ENCODE measurements around the gene DUSP7.

Gene DUSP7

DNA sequence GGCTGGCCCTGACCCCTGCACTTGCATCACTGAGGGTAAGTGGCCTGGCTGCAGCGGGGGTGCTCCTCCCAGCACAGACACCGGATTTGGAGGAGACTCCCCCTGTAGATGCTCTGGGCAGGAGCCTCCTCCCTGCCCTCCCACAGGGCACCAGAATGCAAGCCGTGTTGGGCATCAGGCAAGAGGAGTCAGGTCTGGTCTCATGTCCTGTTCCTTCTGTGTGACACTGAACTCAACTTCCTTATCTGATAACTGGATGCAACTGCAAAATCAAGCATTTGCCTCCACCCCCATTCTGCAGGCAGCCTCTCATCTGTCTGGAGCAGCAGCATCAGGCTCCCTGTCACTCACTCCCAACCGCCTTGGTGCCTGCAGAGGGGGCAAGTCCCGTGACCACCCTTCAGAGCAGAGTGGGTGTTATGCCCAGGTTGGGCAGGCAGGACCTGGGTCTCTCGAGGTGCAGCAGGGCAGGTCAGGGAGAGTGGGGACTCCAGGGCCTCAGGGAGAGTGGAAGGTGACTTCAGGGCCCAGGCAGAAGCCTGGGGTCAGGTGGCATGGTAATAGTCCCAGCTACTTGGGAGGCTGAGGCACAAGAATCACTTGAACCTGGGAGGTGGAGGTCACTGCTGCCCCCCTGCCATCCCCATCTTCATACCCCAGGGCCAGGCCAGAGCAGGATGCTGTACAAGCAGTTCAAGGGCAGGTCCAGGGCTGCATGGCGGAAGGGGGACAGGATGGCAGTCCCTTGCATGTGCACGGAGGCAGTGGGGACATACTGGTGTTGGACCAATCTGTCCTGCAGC lies 50.2 kb downstream of the DUSP7 start:
- DNase-seq (no peak), ATAC-seq (no peak)

DNA sequence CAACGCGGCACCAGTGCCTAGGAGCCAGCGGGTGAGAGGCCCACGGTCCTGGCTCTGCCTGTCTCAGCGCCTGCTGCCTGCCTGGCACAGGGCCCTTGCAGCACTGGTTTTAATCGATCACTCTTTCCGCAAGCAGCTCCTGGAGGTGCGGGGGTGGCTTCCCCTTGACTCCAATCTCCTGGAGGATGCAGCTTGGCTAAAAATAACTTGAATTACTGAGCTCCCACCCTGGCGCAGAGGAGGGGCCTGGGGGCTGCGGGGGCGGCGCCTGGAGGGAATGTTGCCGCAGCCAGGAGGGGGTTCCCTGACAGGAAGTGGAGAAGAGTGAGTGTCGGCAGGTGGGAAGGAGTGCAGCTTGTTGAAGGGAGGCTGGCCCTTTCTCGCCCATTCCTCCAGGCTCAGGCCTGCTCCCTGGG lies 50.8 kb downstream of the DUSP7 start:
- ATAC-seq (no peak), DNase-seq (no peak)

DNA sequence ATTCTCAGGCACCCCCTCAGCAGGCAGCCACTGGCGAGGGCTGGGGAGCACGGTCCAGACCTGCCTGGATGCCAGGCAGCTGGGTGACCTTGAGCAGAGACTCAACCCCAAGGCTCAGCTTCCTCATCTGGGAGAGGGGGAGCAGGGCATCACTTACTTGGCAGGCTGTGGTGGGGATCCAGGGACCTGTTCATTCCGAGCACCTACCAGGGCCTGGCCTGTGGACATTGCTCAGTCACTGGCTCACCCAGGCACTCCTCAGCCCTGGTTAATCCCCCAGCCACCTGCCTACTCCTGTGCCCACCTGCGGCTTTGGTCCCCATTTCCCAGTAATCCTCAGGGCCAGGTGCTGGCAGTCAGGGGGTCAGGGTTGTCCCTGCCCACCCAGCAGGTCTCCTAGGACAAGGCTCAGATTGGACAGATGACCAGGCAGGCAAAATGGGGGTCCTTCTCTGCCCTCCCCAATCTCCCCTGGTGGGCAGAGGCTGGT lies 51.4 kb downstream of the DUSP7 start:
- ATAC-seq, result no peak
- DNase-seq, result no peak

DNA sequence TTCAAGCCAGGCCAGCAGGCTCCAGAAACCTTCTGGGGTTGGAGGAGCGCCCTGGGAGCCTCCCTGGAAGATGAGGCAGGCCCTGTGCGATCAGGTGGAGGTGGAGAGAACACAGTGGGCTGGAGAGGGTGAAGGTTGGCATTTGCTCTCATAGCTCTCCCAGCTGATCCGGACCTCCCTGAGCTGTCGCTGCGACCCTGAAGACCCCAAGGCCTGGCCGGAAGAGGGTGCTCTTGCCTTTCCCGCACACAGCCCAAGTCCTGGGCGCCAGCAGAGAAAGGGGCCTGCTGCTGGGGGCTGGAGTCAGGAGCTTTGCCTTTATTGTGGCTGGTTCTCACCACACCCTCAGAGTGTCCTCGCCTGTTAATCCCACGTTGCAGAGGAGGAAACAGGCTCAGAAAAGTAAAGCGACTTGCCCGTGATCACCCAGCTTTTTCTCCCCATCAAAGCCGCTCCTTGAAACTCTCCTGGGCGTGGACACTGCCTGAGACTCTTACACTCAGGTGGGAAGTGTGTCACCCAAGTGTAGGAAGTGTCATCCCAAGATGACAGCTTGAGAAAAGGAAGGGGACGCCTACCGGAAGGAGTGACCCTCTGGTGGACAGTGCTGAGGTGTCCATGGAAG lies 52.1 kb downstream of the DUSP7 start:
- DNase-seq (no peak), ATAC-seq (no peak)

DNA sequence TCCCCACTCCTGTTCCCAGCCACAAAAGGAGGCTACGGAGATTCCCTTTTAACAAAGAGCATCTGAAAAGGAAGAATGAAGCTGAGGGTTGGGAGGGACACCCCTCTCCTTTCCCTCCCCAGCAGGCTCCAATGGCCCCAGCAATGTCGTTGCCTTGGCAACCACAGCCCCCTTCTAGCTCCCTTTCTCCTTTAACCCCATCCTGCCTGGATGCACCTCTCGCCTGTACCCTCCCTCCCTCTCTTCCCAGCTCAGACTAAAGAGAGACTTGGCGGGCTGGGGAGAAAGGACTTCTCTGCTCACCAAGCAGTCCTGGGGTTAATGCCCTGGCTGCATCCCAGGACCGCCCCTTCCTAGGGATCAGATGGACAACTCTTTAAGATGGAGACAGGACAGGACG lies 53.6 kb downstream of the DUSP7 start:
- ATAC-seq, result no peak
- DNase-seq, result no peak

DNA sequence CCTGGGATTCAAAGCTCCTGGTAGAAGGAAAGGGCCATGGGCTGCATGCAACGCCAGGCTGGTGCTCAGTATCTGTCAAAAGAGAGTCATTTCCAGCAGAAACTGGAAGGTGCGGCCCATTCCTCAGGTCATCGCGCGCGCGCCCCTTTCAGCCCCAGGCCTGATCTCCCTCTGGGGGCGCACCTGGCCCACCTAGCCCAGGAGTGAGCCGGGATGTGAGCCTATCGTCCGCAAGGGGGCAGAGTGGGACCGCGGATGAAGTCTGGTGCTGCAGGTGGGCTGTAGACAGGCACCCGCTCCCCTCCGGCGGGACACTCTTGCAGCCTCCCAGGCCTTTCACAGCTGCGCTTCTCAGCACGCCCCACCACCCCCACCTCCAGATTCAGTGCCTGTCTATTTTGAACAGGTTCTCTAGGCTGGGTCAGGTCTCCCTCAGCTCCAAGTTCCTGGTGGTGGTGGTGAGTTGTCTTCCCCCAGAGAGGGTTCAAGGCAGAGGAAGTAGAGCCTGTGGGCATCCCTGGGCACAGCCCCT lies 54.9 kb downstream of the DUSP7 start:
- DNase-seq (peak; percentile 89), ATAC-seq (peak; percentile 94)

DNA sequence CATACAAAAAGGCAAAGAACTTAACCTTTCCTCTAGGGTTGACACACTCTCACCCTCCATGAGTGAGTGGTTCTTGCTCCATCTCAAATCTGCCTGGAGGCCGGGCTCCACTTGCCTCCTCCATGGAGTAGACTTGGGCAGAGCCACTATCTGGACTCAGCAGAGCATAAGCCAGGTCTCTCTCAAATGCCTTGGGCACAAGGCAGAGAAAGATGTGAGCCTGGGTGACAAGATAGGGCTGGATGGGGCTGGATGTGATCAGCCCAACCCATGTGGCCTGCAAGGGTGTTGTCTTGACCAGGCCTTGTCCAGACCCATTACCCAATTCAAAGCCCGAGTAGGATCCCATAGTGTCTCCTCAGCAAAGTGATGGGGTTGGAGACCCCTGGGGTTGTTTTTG lies 56.5 kb downstream of the DUSP7 start:
- ATAC-seq (no peak), DNase-seq (no peak)
